Stimulated activated CD4-positive, alpha-beta T cell treated with anti-CD3 and anti-CD28 coated beads, Interleukin-4, amount 100 ng/mL, for 48 hours (primary cell): ENCODE measurements around the gene CACNG8.
"Not testable (repeated sequence)": the region's sequence is repeated elsewhere in the genome, so short reads cannot be mapped to it uniquely, and the experiment has no call there.

ENCODE experiments used
- DNase-seq, 2 donors: peaks; one replicate each; pipeline ENCODE4 v3.0.0-alpha.2; 2020; ENCODE audit warnings: low read depth in 2 of 2

The CACNG8 gene

GRCh38 chr19:54035215-54036178, 72.8 kb downstream of the CACNG8 start:
- no peak for DNase-seq

GRCh38 chr19:54036542-54036941, 73.8 kb downstream of the CACNG8 start:
- DNase-seq = not testable (repeated sequence)
